K562 (cell line): ENCODE measurements around the gene MYO3B. TPM values are rescaled to one million over a fixed set of nuclear protein-coding genes. Genes with fewer than 3 reads are reported as not detected.

Experiments
- MCM2 ChIP-seq: fragments of 450-650 bp; IDR thresholded peaks from 2 replicates; pipeline ENCODE4 v1.6.1; 2017; ENCODE audit warnings: low read depth, mild to moderate bottlenecking
- MLLT1 ChIP-seq, 2 experiments: fragments of 450-650 bp; IDR thresholded peaks; 2 replicates each; pipeline ENCODE4 v1.6.1; 2016
- ZNF318 ChIP-seq, 2 experiments: fragments of 450-650 bp; IDR thresholded peaks; 2 replicates each; pipeline ENCODE4 v1.6.1; 2016; ENCODE audit warnings: mild to moderate bottlenecking in 2 of 2, borderline replicate concordance in 1 of 2, low read depth in 1 of 2, moderate library complexity in 1 of 2
- polyA plus RNA-seq, 8 experiments: library from polyadenylated mRNA; depleted of rRNA in 4 of 8; stranded (reverse) in 5 of 8; unstranded in 3 of 8; fragments of >200 nt; fragmentation: Nextera tagmentation in 2 of 8; fragmentation: Illumina TruSeq in 1 of 8; extraction: Ambion mirVana in 2 of 8; extraction: Trizol in 1 of 8; gene quantifications; 2 replicates each; pipeline versions ENCODE4 v1.2.1 to v1.2.3, GENCODE V29; 2011 to 2014; ENCODE audit warnings: inconsistent platforms in 1 of 8, missing spikeins in 1 of 8
- total RNA-seq, 7 experiments: library from RNA; depleted of rRNA in 6 of 7; stranded (reverse); fragments of >200 nt in 6 of 7; fragmentation: Illumina TruSeq in 2 of 7; extraction: Trizol in 2 of 7; gene quantifications; 2 replicates each; pipeline versions ENCODE4 v1.2.1 to v1.2.3, GENCODE V29; 2011 to 2021; ENCODE audit warnings: low replicate concordance in 1 of 7
- TF ChIP-seq, protein P1 (sequence below), 2 experiments: IDR thresholded peaks in 1 of 2; conservative IDR thresholded peaks in 1 of 2; 2 replicates each; pipeline ENCODE4 v1.6.1; 2016; ENCODE audit warnings: low read depth in 2 of 2, mild to moderate bottlenecking in 1 of 2, missing compliant biosample characterization in 1 of 2, missing genetic modification characterization in 1 of 2, moderate library complexity in 1 of 2
- TF ChIP-seq, protein P2 (sequence below): sonication (generic); formaldehyde crosslinking; IDR thresholded peaks from 2 replicates; pipeline ENCODE4 v1.8.1; 2023; ENCODE audit warnings: mild to moderate bottlenecking, missing genetic modification reagents
- TF ChIP-seq, protein P3 (sequence below): sonication (generic); formaldehyde crosslinking; IDR thresholded peaks from 2 replicates; pipeline ENCODE4 v1.8.0; 2022; ENCODE audit warnings: mild to moderate bottlenecking, missing genetic modification reagents, borderline replicate concordance
- TF ChIP-seq, protein P4 (sequence below): fragments of 200-800 bp; sonication (Bioruptor generic); IDR thresholded peaks from 2 replicates; pipeline ENCODE4 v1.6.1; 2017; ENCODE audit warnings: missing genetic modification characterization, missing compliant biosample characterization

The MYO3B gene
- total and polyA plus RNA-seq, 9 of the 15 experiments (the other 6 are each of a cell fraction or from before 2014, with no cell fraction given), result 2.7 to 6.5 (median 3.6) TPM

DNA sequence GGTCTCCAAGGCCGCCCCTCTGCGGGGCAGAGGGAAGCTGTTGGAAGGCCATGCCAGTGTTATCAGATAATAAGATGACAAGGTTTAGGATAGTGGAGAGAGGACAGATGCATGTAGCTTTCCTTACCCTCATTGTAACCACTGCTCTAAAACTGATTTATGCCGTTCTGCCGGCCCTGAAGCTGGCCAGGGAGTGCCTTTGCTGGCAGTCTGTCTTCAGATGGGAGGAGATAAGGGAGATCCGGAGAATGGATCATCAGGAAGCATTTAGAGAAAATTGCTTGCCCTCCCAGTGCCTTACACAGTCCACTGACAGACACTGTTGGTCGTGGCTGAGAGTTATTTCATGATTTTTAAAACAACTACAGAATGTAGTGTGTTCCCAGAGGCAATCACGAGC lies 35.4 kb upstream of the MYO3B start (continued):
- TF ChIP-seq, protein P1, sequence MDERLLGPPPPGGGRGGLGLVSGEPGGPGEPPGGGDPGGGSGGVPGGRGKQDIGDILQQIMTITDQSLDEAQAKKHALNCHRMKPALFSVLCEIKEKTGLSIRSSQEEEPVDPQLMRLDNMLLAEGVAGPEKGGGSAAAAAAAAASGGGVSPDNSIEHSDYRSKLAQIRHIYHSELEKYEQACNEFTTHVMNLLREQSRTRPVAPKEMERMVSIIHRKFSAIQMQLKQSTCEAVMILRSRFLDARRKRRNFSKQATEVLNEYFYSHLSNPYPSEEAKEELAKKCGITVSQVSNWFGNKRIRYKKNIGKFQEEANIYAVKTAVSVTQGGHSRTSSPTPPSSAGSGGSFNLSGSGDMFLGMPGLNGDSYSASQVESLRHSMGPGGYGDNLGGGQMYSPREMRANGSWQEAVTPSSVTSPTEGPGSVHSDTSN (CRISPR knock-in tag; IDR thresholded peaks at IDR 0.05; ENCODE audit: low read depth), result no peak
- TF ChIP-seq, protein P1 (tag; conservative IDR thresholded peaks at IDR 0.05; ENCODE audit: low read depth), result peak; percentile 22; the same call in 1 of the 2 replicates
- TF ChIP-seq, protein P2, sequence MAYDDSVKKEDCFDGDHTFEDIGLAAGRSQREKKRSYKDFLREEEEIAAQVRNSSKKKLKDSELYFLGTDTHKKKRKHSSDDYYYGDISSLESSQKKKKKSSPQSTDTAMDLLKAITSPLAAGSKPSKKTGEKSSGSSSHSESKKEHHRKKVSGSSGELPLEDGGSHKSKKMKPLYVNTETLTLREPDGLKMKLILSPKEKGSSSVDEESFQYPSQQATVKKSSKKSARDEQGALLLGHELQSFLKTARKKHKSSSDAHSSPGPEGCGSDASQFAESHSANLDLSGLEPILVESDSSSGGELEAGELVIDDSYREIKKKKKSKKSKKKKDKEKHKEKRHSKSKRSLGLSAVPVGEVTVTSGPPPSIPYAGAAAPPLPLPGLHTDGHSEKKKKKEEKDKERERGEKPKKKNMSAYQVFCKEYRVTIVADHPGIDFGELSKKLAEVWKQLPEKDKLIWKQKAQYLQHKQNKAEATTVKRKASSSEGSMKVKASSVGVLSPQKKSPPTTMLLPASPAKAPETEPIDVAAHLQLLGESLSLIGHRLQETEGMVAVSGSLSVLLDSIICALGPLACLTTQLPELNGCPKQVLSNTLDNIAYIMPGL (CRISPR knock-in tag), result no peak
- TF ChIP-seq ZNF318 (IDR thresholded peaks at IDR 0.05; ENCODE audit: borderline replicate concordance in 1 of 2, low read depth in 1 of 2), result no peak
- TF ChIP-seq MLLT1 (IDR thresholded peaks at IDR 0.05), result no peak
- TF ChIP-seq, protein P3, sequence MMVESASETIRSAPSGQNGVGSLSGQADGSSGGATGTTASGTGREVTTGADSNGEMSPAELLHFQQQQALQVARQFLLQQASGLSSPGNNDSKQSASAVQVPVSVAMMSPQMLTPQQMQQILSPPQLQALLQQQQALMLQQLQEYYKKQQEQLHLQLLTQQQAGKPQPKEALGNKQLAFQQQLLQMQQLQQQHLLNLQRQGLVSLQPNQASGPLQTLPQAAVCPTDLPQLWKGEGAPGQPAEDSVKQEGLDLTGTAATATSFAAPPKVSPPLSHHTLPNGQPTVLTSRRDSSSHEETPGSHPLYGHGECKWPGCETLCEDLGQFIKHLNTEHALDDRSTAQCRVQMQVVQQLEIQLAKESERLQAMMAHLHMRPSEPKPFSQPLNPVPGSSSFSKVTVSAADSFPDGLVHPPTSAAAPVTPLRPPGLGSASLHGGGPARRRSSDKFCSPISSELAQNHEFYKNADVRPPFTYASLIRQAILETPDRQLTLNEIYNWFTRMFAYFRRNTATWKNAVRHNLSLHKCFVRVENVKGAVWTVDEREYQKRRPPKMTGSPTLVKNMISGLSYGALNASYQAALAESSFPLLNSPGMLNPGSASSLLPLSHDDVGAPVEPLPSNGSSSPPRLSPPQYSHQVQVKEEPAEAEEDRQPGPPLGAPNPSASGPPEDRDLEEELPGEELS, result no peak
- no peak for TF ChIP-seq MCM2
- TF ChIP-seq, protein P4, sequence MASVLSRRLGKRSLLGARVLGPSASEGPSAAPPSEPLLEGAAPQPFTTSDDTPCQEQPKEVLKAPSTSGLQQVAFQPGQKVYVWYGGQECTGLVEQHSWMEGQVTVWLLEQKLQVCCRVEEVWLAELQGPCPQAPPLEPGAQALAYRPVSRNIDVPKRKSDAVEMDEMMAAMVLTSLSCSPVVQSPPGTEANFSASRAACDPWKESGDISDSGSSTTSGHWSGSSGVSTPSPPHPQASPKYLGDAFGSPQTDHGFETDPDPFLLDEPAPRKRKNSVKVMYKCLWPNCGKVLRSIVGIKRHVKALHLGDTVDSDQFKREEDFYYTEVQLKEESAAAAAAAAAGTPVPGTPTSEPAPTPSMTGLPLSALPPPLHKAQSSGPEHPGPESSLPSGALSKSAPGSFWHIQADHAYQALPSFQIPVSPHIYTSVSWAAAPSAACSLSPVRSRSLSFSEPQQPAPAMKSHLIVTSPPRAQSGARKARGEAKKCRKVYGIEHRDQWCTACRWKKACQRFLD (CRISPR knock-in tag), result no peak
